Activated CD4-positive, alpha-beta memory T cell treated with anti-CD3 and anti-CD28 coated beads, Interleukin-2, amount 10 ng/mL, durations not matched to agents 7 days and 5 days (primary cell): ENCODE results near the gene SRM. TPM values are rescaled to one million over a fixed set of nuclear protein-coding genes. Genes with fewer than 3 reads are reported as not detected.
"Not testable (repeated sequence)": the region's sequence is repeated elsewhere in the genome, so short reads cannot be mapped to it uniquely, and the experiment has no call there.

Experiments
- CTCF ChIA-PET: fragments of 350-600 bp; sonication (Branson Sonifier 250); formaldehyde crosslinking; loops from one replicate; lab custom pipeline; 2021; ENCODE audit warnings: antibody characterized with exemption, inconsistent platforms; lab: Charles Lee
- POLR2A ChIA-PET: fragments of 350-600 bp; sonication (Branson Sonifier 250); formaldehyde crosslinking; loops from one replicate; lab custom pipeline; 2021; ENCODE audit warnings: antibody characterized with exemption; lab: Charles Lee
- DNase-seq: peaks from one replicate; pipeline ENCODE4 v3.0.0-alpha.2; 2020
- H3K27ac Mint-ChIP-seq: one replicate; pipeline ENCODE4 v1.8.0; 2021; ENCODE audit warnings: mild to moderate bottlenecking, mixed read lengths
- H3K27me3 Mint-ChIP-seq: one replicate; pipeline ENCODE4 v1.8.0; 2021; ENCODE audit warnings: mixed read lengths
- H3K36me3 Mint-ChIP-seq: one replicate; pipeline ENCODE4 v1.8.0; 2021; ENCODE audit warnings: low read depth, mixed read lengths
- H3K4me1 Mint-ChIP-seq: one replicate; pipeline ENCODE4 v1.8.0; 2021; ENCODE audit warnings: mixed read lengths
- H3K4me3 Mint-ChIP-seq: one replicate; pipeline ENCODE4 v1.8.0; 2021; ENCODE audit warnings: mild to moderate bottlenecking, mixed read lengths
- H3K9me3 Mint-ChIP-seq: one replicate; pipeline ENCODE4 v1.8.0; 2021; ENCODE audit warnings: mixed read lengths
- total RNA-seq, 2 experiments: library from RNA; stranded (reverse); gene quantifications; one replicate each; pipeline ENCODE4 v1.2.3, GENCODE V29; 2021

The SRM gene
- total RNA-seq, 2 experiments from 2014 or later, result 69.3 to 72.1 TPM

DNA sequence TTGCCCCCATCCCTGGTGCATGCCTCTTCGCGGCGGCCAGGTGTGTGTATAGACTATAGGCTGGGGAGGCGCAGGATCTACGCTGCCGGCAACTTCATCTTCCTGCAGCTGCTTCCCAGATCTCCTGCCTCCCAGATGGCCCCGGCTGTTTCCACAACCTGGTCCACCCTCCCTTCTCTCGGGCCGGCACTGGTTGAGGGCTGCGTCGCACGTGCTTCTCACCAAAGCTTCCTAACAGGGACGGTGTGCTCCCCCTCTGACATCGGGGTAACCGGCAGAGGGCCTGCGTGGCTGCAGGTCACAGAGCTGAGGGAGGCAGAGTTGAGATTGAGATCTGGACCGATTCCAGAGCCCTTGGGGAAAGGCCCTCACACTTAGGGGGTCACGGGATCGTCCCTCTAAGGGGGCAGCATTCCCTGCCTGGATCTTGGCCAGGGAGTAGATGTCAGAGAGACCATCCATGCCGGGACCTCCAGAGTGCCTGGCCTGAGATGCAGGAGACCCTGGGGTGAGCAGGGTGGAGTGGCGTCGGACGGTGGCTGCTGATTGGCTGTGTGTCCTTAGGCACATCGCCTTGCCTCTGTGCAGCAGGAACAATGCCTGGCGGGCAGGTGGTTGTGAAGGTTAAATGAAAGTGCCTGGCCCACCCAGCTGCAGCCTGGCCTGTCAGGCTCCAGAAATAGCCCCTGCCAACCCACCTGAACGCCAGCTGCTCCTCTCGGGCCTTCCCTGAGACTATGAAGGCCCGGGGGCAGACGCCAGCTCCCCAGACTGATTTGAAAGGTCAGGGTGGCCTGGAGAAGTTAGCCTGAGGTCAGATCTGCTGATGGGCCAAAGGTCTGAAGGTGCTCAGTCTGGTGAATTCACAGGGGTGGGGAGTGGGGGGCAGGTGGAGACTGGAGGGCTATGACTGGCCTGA lies 6.7 kb downstream of the SRM start:
- H3K9me3 Mint-ChIP-seq, result no peaks in the 10 kb centered on the region
- POLR2A ChIA-PET, result interaction anchor here (0.7 to 3.4 kb wide), 3 partner anchors 8 to 18 kb away, joined by 3 to 15 read pairs (median 11); no protein-coding TSS in a partner anchor
- peaks cover 18% of the 10 kb centered on the region for H3K4me1 Mint-ChIP-seq
- no peaks in the 10 kb centered on the region for H3K27me3 Mint-ChIP-seq
- peaks cover 15% of the 10 kb centered on the region for H3K36me3 Mint-ChIP-seq
- CTCF ChIA-PET, result interaction anchor here (1.3 to 4.8 kb wide), 2 partner anchors 8 to 15 kb away, joined by 4 to 25 read pairs; no protein-coding TSS in a partner anchor
- H3K27ac Mint-ChIP-seq, result no peak overlapping the region
- DNase-seq, result no peak
- H3K4me3 Mint-ChIP-seq, result no peak overlapping the region

DNA sequence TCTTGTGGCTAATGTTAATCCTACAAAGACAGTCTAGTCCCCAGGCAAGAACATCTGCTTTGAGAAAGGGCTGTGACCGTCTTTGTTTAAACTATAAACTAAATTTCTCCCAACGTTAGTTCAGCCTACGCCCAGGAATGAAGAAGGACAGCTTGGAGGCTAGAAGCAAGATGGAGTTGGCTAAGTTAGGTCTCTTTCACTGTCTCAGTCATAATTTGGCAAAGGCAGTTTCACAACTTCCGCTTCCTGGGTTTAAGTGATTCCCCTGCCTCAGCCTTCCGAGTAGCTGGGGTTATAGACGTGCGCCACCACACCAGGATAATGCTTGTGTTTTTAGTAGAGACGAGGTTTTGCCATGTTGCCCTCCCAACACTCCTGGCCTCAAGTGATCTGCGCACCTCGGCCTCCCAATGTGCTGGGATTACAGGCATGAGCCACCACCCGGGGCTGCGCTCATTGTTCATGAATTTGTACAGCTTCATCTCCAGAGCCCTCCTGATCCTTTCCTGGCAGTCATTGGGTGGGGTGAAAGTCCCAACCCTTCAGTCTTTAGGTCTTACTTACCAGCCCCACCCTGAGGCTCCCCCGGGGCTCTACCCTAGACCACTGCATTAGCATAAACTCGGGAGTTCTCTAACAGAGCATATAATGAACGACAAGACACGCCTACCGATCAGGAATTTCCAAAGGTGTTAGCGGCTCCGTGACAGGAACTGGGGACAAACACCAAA lies 7.9 kb downstream of the SRM start:
- H3K36me3 Mint-ChIP-seq, result peaks cover 6% of the 10 kb centered on the region
- peaks cover 13% of the 10 kb centered on the region for H3K4me1 Mint-ChIP-seq
- ChIA-PET CTCF (interaction anchor here (1.0 to 4.8 kb wide), 3 partner anchors 8 to 14 kb away, joined by 4 to 25 read pairs (median 4); partner anchors contain the start of gene SRM), POLR2A (interaction anchor here (1.2 to 3.4 kb wide), 4 partner anchors 9 to 25 kb away, joined by 4 to 15 read pairs (median 8); no protein-coding TSS in a partner anchor)
- H3K27ac Mint-ChIP-seq, result no peak overlapping the region
- H3K4me3 Mint-ChIP-seq, result no peak overlapping the region
- H3K27me3 Mint-ChIP-seq, result no peaks in the 10 kb centered on the region
- DNase-seq, result no peak
- H3K9me3 Mint-ChIP-seq, result no peaks in the 10 kb centered on the region

DNA sequence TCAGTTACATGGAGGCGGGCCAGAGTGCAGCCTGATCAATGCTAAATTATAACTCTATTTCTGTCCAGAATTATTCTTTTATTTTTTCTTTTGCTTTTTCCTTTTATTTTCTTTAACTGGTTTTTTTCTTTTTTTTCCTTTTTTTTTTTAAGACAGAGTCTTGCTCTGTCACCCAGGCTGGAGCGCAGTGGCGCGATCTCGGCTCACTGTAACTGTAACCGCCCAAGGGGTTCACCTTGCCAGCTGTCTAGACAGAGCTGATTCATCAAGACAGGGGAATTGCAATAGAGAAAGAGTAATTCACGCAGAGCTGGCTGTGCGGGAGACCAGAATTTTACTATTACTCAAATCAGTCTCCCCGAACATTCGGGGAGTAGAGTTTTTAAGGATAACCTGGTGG lies 8.7 kb downstream of the SRM start:
- POLR2A ChIA-PET, result interaction anchor here (1.2 to 3.4 kb wide), 4 partner anchors 10 to 24 kb away, joined by 4 to 15 read pairs (median 8); no protein-coding TSS in a partner anchor
- CTCF ChIA-PET, result interaction anchor here (1.0 to 4.8 kb wide), 2 partner anchors 9 to 14 kb away, joined by 4 to 25 read pairs; partner anchors contain the start of gene SRM
- H3K27me3 Mint-ChIP-seq, H3K36me3 Mint-ChIP-seq, H3K4me3 Mint-ChIP-seq, H3K9me3 Mint-ChIP-seq, H3K27ac Mint-ChIP-seq, DNase-seq: not testable (repeated sequence)
- H3K4me1 Mint-ChIP-seq, result peaks cover 13% of the 10 kb centered on the region

DNA sequence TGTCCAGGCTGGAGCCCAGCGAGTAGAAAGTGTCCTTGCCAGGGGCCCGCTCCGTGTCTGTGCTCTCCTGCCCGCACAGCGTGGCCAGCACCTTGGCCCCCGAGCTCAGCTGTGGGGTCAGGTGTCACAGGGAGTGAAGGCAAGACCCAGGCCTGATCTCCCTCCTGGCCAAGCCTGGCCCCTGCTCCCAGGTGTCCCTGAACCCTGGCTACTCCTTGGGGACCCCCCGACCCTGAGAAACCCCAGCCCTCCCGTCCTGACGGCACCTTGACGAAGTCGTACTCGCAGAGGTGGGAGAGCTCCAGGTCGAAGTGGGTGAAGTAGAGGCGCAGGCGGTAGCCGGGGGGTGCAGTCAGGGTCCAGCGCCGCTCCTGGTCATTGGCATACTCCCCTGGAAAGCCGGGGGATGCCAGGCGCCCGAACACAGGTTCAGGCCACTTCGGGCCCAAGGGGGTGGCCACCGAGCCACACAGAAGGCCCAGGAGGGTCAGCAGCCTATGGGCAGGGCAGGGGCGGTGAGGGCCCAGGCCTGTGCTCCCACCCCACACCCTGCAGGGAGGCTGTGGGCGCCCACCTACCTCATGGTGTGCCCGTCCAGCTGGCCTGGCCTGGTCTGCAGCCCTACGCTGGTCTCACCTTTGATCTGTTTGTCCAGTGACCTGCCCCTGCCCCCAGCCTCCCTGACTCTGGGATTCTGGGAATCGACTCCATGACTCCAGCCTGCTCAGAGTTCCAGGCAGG lies 13.0 kb downstream of the SRM start, which contains the start of gene MASP2:
Gene MASP2, minus strand, starts transcription at position 615 of the 741 bp plus-strand sequence. Its CDS starts 32 bp downstream, at position 583.
- Mint-ChIP-seq H3K4me1 (peaks cover 7% of the 10 kb centered on the region), H3K27me3 (no peaks in the 10 kb centered on the region), H3K27ac (no peak within 1 kb of the TSS), H3K9me3 (no peaks in the 10 kb centered on the region), H3K4me3 (no peak within 1 kb of the TSS), H3K36me3 (no peaks in the 10 kb centered on the region)
- CTCF ChIA-PET, result interaction anchor here (2.1 kb wide), 1 partner anchor 9 kb away, joined by 8 read pairs; no protein-coding TSS in a partner anchor
- POLR2A ChIA-PET, result interaction anchor here (1.3 to 1.7 kb wide), 2 partner anchors 9 to 35 kb away, joined by 3 to 5 read pairs; no protein-coding TSS in a partner anchor
- no peak for DNase-seq

DNA sequence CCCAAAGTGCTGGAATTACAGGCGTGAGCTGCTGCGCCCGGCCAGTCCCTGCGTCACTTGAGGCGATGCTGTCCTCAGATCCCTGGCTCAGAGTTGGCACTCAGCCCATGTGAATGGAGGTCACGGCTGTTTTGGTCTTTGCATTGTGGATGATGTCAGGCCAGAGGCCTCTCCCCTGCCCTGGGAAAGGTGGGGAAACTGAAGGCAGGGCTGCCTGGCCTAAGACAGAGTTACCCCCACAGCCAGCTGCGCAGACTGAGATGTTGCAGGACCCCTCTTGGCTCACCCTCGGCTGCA lies 13.6 kb downstream of the SRM start:
- no peak overlapping the region for H3K27ac Mint-ChIP-seq
- H3K4me3 Mint-ChIP-seq, result no peak overlapping the region
- no peaks in the 10 kb centered on the region for H3K36me3 Mint-ChIP-seq
- no peak for DNase-seq
- H3K27me3 Mint-ChIP-seq, result no peaks in the 10 kb centered on the region
- CTCF ChIA-PET, result interaction anchor here (0.6 to 2.1 kb wide), 3 partner anchors 8 to 27 kb away, joined by 3 to 8 read pairs (median 4); no protein-coding TSS in a partner anchor
- no peaks in the 10 kb centered on the region for H3K9me3 Mint-ChIP-seq
- POLR2A ChIA-PET, result interaction anchor here (1.3 to 1.7 kb wide), 2 partner anchors 9 to 34 kb away, joined by 3 to 5 read pairs; no protein-coding TSS in a partner anchor
- peaks cover under 1% of the 10 kb centered on the region for H3K4me1 Mint-ChIP-seq

DNA sequence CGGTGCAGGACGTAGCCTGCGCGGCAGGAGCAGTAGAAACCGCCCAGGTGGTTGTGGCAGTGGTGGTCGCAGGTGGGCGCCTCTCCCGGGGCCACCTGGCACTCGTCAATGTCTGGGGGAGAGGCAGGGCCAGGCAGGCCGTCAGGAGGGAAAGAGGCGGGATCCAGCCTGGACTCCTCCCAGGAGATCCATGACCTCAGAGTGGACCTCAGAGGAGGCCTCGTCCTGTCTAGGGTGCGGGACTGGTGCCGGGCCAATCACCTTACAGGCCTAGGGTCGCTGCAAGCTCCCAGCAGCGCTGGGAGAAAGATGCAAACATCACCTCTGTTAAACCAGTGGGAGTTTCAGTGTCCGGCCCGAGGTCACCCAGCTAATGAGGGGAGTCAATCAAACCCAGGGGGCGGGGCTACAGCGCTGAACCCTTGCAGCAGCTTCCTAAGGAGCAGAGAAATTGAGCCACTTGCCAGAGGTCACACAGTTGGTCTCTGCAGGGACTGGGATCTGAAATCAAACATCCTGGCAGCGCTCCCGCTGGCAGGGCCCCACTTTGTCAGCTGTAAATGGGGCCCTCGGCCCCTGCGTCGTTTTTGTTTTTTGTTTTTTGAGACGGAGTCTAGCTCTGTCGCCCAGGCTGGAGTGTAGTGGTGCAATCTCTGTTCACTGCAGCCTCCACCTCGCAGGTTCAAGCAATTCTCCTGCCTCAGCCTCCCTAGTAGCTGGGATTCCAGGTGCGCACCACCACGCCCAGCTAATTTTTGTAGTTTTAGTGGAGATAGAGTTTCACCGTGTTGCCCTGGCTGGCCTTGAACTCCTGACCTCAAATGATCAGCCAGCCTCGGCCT lies 14.2 kb downstream of the SRM start:
- no peak for DNase-seq
- Mint-ChIP-seq H3K9me3 (no peaks in the 10 kb centered on the region), H3K27me3 (no peaks in the 10 kb centered on the region), H3K36me3 (no peaks in the 10 kb centered on the region), H3K27ac (no peak overlapping the region), H3K4me3 (no peak overlapping the region), H3K4me1 (no peaks in the 10 kb centered on the region)
- POLR2A ChIA-PET, result interaction anchor here (1.7 kb wide), 1 partner anchor 8 kb away, joined by 5 read pairs; no protein-coding TSS in a partner anchor
- CTCF ChIA-PET, result interaction anchor here (0.6 to 2.1 kb wide), 3 partner anchors 8 to 27 kb away, joined by 3 to 8 read pairs (median 4); no protein-coding TSS in a partner anchor

DNA sequence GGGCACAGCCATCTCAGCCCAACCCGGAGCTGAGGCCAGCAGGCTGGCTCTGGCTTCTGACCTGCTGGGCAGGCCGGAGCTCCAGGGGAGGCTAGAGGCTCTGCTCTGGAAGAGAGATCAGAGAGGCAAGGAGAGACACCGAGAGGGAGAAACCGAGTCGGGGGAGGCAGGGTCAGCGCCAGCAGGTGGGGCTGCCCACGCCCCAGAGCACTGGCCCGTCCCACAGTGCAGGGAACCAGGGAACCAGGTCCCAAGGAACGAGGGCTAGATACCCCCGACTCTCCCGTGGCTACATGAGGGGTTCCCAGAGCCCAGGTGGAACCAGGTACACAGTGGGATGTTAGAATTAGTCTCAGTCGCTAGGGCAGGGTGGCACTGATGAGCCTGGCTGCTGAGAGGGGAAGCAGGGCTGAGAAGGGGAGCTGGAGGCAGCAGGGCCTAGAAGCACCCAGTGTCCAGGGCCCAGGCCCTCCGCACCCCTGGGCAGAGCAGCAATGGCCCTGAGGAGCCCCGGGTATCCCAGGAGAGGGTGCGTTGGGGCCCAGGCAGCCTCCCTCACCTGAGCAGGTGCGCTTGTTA lies 14.9 kb downstream of the SRM start:
- H3K36me3 Mint-ChIP-seq, result no peaks in the 10 kb centered on the region
- ChIA-PET POLR2A (no interaction called here), CTCF (interaction anchor here (2.1 kb wide), 1 partner anchor 7 kb away, joined by 8 read pairs; no protein-coding TSS in a partner anchor)
- no peaks in the 10 kb centered on the region for H3K4me1 Mint-ChIP-seq
- DNase-seq, result no peak
- H3K9me3 Mint-ChIP-seq, result no peaks in the 10 kb centered on the region
- no peak overlapping the region for H3K27ac Mint-ChIP-seq
- H3K4me3 Mint-ChIP-seq, result no peak overlapping the region
- no peaks in the 10 kb centered on the region for H3K27me3 Mint-ChIP-seq

DNA sequence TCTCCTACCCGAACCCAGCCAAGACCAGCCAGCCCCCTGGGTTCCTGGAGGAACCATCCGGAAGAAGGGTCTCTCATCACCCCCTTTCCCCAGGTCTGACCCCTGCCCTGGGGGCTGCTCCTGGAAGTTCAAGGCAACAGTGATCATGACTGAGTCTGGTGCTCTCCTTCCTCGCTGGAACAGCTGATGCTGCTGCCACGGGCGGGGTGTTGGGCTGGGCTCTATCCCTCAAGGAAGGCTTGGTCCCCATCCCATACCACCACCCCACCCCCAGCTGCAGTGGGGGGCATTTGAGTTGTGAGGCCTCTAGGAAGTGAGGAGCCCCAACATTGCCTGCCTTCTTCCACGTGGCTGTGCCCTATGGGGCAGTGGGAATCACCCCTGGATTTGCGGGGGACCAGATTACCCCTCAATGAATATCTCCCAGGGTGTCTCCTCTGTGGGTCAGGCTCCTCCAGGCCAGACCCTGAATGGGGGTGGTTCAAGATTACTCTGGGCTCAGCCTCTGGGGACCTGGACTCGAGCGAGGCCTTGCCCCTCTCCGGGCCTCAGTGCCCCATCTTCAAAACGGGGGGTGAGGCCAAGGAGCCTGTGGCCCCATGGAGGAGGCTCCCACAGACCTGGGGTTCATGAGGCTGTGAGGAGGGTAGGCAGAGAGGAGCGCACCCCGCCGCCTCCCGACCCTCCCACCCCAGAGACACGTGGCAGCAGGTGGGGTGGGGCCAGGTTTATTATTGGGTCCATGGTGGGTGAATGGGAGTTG lies 15.6 kb downstream of the SRM start:
- no peak overlapping the region for H3K4me3 Mint-ChIP-seq
- CTCF ChIA-PET, result no interaction called here
- H3K27me3 Mint-ChIP-seq, result no peaks in the 10 kb centered on the region
- H3K36me3 Mint-ChIP-seq, result no peaks in the 10 kb centered on the region
- no peak for DNase-seq
- no peaks in the 10 kb centered on the region for H3K4me1 Mint-ChIP-seq
- no peaks in the 10 kb centered on the region for H3K9me3 Mint-ChIP-seq
- POLR2A ChIA-PET, result no interaction called here
- no peak overlapping the region for H3K27ac Mint-ChIP-seq

DNA sequence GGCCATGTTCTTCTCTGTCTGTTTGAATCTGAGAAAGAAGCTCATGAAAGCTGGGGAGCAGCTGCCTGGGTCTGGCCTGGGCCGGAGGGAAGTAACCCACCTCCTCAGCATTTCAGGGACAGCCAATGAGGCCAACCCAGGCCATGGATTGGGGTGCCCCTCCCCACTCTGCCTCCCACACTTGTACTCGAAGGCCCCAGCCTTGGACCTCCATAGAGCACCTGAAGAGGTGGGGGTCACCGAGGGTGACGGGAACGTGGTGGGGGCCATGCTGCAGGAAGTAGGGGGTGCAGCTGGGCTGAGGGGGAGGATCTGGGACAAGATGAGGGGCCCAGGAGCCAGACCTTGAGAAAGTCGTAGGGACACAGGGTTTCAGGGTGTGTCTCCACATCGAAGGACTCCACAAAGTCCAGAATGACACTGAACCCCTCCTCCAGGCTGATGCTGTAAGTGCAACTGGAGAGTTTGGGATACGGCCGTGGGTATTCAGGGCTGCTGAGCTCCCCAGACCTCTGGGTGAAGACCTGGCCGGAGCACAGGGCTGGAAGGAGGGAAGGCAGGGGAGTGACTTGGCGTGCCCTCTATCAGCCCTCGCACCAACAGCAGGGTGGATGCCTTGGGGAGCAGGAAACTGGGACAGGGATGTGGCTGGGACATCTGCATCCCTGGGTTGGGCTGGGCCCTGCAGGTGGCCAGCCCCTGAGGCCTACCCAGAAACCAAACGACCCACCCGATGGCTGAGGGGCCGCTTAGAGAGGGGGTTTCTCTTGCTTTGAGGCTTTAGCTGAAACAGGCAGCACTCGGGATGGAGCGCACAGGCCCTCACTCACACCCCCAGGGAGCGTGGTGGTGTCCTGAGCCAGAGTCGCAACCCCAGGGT lies 16.6 kb downstream of the SRM start:
- no peaks in the 10 kb centered on the region for H3K4me1 Mint-ChIP-seq
- H3K9me3 Mint-ChIP-seq, result no peaks in the 10 kb centered on the region
- H3K4me3 Mint-ChIP-seq, result no peak overlapping the region
- no peaks in the 10 kb centered on the region for H3K27me3 Mint-ChIP-seq
- CTCF ChIA-PET, result no interaction called here
- POLR2A ChIA-PET, result interaction anchor here (1.7 kb wide), 1 partner anchor 18 kb away, joined by 5 read pairs; no protein-coding TSS in a partner anchor
- no peaks in the 10 kb centered on the region for H3K36me3 Mint-ChIP-seq
- no peak for DNase-seq
- no peak overlapping the region for H3K27ac Mint-ChIP-seq

DNA sequence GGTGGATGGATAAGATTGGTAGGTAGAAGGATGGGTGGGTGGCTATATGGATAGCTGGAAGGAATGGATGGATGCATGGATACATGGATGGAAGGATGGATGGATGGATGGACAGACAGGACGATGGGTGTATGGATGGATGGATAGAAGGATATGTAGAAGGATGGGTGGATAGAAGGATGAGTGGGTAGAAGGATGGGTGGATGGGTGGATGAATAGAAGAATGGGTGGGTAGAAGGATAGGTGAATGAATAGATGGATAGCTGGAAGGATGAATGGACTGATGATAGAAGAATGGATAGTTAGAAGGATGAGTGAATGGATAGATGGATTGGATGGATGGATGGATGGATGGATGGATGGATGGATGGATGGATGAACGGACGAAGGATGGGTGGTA lies 17.8 kb downstream of the SRM start:
- Mint-ChIP-seq H3K4me1 (peaks cover 8% of the 10 kb centered on the region), H3K4me3 (no peak overlapping the region), H3K27ac (no peak overlapping the region), H3K9me3 (no peaks in the 10 kb centered on the region), H3K36me3 (no peaks in the 10 kb centered on the region), H3K27me3 (no peaks in the 10 kb centered on the region)
- ChIA-PET CTCF (no interaction called here), POLR2A (interaction anchor here (1.7 kb wide), 1 partner anchor 19 kb away, joined by 5 read pairs; no protein-coding TSS in a partner anchor)
- DNase-seq, result no peak
